ENCODE results near the gene LMF2.

DNA sequence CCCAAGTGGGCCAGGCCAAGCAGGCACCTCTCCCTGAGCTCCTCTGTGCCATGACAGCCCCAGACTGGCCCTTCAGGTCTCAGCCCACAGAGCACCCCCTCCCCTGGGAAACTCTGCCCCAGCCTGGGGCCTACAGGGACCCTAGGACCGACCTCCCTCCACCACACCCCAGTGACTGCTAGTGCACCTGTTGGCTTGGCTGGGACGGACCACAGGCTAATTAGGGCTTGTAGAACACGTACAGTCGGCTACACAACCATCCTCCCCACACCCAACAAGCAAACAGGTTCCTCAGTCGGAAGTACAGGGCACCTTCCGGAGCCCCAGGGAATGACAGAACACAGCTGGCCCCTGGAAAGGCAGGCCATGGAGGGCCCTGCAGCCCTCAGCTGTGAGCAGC is 37.0 kb downstream of the LMF2 start:
- no peak for TF ChIP-seq POLR2A (IDR thresholded peaks at IDR 0.05)
- TF ChIP-seq, protein P1, sequence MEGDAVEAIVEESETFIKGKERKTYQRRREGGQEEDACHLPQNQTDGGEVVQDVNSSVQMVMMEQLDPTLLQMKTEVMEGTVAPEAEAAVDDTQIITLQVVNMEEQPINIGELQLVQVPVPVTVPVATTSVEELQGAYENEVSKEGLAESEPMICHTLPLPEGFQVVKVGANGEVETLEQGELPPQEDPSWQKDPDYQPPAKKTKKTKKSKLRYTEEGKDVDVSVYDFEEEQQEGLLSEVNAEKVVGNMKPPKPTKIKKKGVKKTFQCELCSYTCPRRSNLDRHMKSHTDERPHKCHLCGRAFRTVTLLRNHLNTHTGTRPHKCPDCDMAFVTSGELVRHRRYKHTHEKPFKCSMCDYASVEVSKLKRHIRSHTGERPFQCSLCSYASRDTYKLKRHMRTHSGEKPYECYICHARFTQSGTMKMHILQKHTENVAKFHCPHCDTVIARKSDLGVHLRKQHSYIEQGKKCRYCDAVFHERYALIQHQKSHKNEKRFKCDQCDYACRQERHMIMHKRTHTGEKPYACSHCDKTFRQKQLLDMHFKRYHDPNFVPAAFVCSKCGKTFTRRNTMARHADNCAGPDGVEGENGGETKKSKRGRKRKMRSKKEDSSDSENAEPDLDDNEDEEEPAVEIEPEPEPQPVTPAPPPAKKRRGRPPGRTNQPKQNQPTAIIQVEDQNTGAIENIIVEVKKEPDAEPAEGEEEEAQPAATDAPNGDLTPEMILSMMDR (IDR thresholded peaks at IDR 0.05) = no peak

All from body of pancreas (tissue), 4 donors.